Breast epithelium (tissue), 4 donors: ENCODE data around the gene HSPG2. TPM values are rescaled to one million over a fixed set of nuclear protein-coding genes. Genes with fewer than 3 reads are reported as not detected.

Source experiments
- DNase-seq, 2 donors: peaks; one replicate each; pipeline ENCODE4 v3.0.0-alpha.2; 2019; ENCODE audit warnings: low spot score in 2 of 2
- H3K27ac ChIP-seq, 2 donors: fragments of 200-600 bp; sonication (generic) in 1 of 2; one replicate each; pipeline ENCODE4 v1.5.1; 2016 to 2019; ENCODE audit warnings: mild to moderate bottlenecking in 1 of 2
- H3K27me3 ChIP-seq, 2 donors: fragments of 200-600 bp; sonication (generic) in 1 of 2; one replicate each; pipeline versions ENCODE4 v1.5.1 to v1.6.0; 2017 to 2019; ENCODE audit warnings: control low read depth in 1 of 2, mild to moderate bottlenecking in 1 of 2
- H3K36me3 ChIP-seq: fragments of 200-600 bp; one replicate; pipeline ENCODE4 v1.5.1; 2019
- H3K4me1 ChIP-seq, 2 donors: fragments of 200-600 bp; sonication (generic); one replicate each; pipeline ENCODE4 v1.5.1; 2016 to 2019; ENCODE audit warnings: control low read depth in 1 of 2
- H3K4me3 ChIP-seq, 3 donors: fragments of 200-600 bp; sonication (generic); 1 replicate in 2 of 3; 2 replicates in 1 of 3; pipeline ENCODE4 v1.5.1; 2016 to 2019; ENCODE audit warnings: mild to moderate bottlenecking in 3 of 3, moderate library complexity in 2 of 3
- H3K9me3 ChIP-seq, 2 donors: fragments of 200-600 bp; sonication (generic) in 1 of 2; one replicate each; pipeline ENCODE4 v1.5.1; 2016 to 2019; ENCODE audit warnings: control low read depth in 1 of 2
- CTCF ChIP-seq, 3 donors: fragments of 450-650 bp; IDR thresholded peaks; one replicate each; pipeline ENCODE4 v1.5.1; 2016 to 2017; ENCODE audit warnings: antibody characterized with exemption in 3 of 3, mild to moderate bottlenecking in 3 of 3, moderate library complexity in 3 of 3
- POLR2A ChIP-seq: fragments of 450-650 bp; IDR thresholded peaks from one replicate; pipeline ENCODE4 v1.6.1; 2016; ENCODE audit warnings: antibody characterized with exemption, mild to moderate bottlenecking, moderate library complexity
- POLR2AphosphoS5 ChIP-seq, 3 donors: sonication (generic); formaldehyde crosslinking; IDR thresholded peaks; one replicate each; pipeline ENCODE4 v1.6.1; 2017; ENCODE audit warnings: antibody characterized with exemption in 3 of 3
- intact Hi-C: fragments of 100-400 bp; cut with DNase I; formaldehyde crosslinking; loops from one replicate; pipeline ENCODE4 v1.15.1; 2023; ENCODE audit warnings: low total_unique reads
- total RNA-seq, 3 donors: library from RNA; depleted of rRNA; stranded (reverse); fragments of >200 nt; gene quantifications; one replicate each; pipeline ENCODE4 v1.1.0, GENCODE V29; 2016

HSPG2 gene
- total RNA-seq, 3 donors from 2014 or later = 48.3 to 219 (median 95.0) TPM

GRCh38 chr1:21836010-21836409, 101.1 kb downstream of the HSPG2 start:
- no peak for TF ChIP-seq POLR2A
- no peak for TF ChIP-seq POLR2AphosphoS5 (IDR thresholded peaks at IDR 0.05)
- no peak for TF ChIP-seq CTCF (IDR thresholded peaks at IDR 0.05)
- no peak for DNase-seq
- no peaks in the 10 kb centered on the region for H3K4me1 ChIP-seq
- H3K27me3 ChIP-seq = no peaks in the 10 kb centered on the region
- H3K4me3 ChIP-seq = no peak overlapping the region
- peaks cover 20% of the 10 kb centered on the region for H3K36me3 ChIP-seq
- H3K9me3 ChIP-seq = peaks cover 8 to 14% of the 10 kb centered on the region in 2 donors
- intact Hi-C loops = no loop called here
- no peak overlapping the region for H3K27ac ChIP-seq

DNA sequence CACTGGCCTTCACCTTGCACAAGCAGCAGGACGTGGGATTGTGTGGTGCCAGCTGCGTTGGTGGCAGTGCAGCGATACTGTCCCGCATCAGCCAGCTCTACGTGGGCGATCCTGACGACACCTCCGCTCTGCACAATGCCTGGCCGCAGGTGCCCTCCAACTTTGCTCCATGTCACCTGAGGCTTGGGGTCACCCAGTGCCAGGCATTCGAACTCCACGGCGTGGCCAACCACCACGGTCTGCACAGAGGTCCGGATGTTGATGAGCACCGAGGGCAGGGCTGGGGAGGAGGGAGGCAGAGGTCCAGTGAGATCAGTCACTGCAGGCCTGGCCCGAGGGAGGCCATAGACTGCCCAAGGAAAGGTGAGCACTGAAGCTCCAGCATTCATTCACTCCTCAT, 102.4 kb downstream of the HSPG2 start:
- Histone ChIP-seq H3K36me3 (peaks cover 20% of the 10 kb centered on the region), H3K27ac (no peak overlapping the region), H3K27me3 (no peaks in the 10 kb centered on the region), H3K4me1 (no peaks in the 10 kb centered on the region), H3K4me3 (no peak overlapping the region), H3K9me3 (peaks cover 8 to 14% of the 10 kb centered on the region in 2 donors)
- DNase-seq = no peak
- no peak for TF ChIP-seq CTCF (IDR thresholded peaks at IDR 0.05)
- TF ChIP-seq POLR2A = no peak
- no peak for TF ChIP-seq POLR2AphosphoS5 (IDR thresholded peaks at IDR 0.05)
- intact Hi-C loops = no loop called here

DNA sequence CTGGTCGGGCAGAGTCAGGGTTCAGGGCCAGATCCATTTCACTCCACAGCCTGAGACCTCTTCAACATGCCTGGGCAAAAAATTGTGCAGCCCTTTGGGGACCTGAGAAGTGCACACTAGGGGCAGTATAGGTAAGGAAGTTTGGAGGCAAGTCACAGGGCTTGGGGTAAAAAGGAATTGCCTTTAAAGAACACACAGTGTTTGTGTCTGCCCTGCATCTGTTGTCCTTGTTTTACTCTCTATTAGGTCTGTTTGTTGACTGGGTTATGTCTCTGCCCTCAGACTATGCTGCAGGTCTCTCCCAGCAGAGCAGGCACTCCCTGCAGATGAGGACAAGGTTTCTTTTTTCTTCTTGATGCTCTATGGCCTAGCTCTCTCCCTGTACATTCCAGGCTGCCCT, 103.0 kb downstream of the HSPG2 start:
- no peaks in the 10 kb centered on the region for H3K27me3 ChIP-seq
- peaks cover 8 to 14% of the 10 kb centered on the region in 2 donors for H3K9me3 ChIP-seq
- no peaks in the 10 kb centered on the region for H3K4me1 ChIP-seq
- H3K4me3 ChIP-seq = no peak overlapping the region
- intact Hi-C loops = no loop called here
- TF ChIP-seq POLR2AphosphoS5 (IDR thresholded peaks at IDR 0.05) (no peak), CTCF (IDR thresholded peaks at IDR 0.05) (no peak), POLR2A (no peak)
- no peak overlapping the region for H3K27ac ChIP-seq
- H3K36me3 ChIP-seq = peaks cover 20% of the 10 kb centered on the region
- DNase-seq = no peak

- no peaks in the 10 kb centered on the region for H3K27me3 ChIP-seq
- intact Hi-C loops = no loop called here
- H3K36me3 ChIP-seq = peaks cover 20% of the 10 kb centered on the region
- H3K27ac ChIP-seq = no peak overlapping the region
- no peaks in the 10 kb centered on the region for H3K4me1 ChIP-seq
- H3K4me3 ChIP-seq = no peak overlapping the region
- H3K9me3 ChIP-seq = peaks cover 8 to 14% of the 10 kb centered on the region in 2 donors
- no peak for TF ChIP-seq CTCF (IDR thresholded peaks at IDR 0.05)
- no peak for TF ChIP-seq POLR2AphosphoS5 (IDR thresholded peaks at IDR 0.05)
- no peak for TF ChIP-seq POLR2A
- no peak for DNase-seq
Measured at GRCh38 chr1:21833392-21833976, 103.6 kb downstream of the HSPG2 start.

DNA sequence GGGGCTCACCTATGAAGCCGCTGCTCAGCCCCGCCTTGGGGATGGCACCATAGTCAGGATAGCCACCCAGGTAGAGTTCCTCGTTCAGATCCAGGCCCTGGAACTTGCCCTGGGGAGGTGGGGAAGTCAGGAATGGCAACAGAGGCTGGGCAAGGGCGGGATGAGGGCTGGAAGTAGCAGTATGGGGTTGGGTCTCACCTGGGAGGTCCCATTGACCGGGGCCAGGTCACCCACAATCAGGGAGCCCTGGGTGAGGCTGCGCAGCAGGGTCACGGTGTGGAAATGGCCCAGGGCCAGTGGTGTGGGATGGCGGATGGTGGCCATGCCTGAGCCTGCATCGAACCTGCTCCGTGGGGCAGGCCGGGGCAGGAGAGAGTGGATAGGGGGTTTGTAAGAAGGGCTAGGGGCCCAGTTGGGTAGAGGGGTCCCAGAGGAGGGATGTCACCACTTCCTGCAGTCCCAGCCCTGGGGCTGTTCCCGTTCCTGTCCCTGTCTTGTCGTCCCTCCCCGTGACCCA, 105.6 kb downstream of the HSPG2 start:
- no peak for DNase-seq
- intact Hi-C loops = no loop called here
- peaks cover 20% of the 10 kb centered on the region for H3K36me3 ChIP-seq
- H3K9me3 ChIP-seq = peaks cover 8 to 14% of the 10 kb centered on the region in 2 donors
- TF ChIP-seq CTCF (IDR thresholded peaks at IDR 0.05) = no peak
- TF ChIP-seq POLR2AphosphoS5 (IDR thresholded peaks at IDR 0.05) = no peak
- no peak for TF ChIP-seq POLR2A
- no peak overlapping the region for H3K4me3 ChIP-seq
- H3K27ac ChIP-seq = no peak overlapping the region
- no peaks in the 10 kb centered on the region for H3K27me3 ChIP-seq
- H3K4me1 ChIP-seq = no peaks in the 10 kb centered on the region
